IPS DF 19.7 (cell line): ENCODE data around the gene ENDOD1.
"Not testable (repeated sequence)": the region's sequence is repeated elsewhere in the genome, so short reads cannot be mapped to it uniquely, and the experiment has no call there.

Experiments used
- DNase-seq: peaks from one replicate; pipeline ENCODE4 v3.0.0-alpha.2; 2013; ENCODE audit warnings: low read depth, low spot score

The ENDOD1 gene

GRCh38 chr11:95089620-95090542 lies at the start of gene ENDOD1:
Gene ENDOD1 (plus strand): TSS chr11:95089846. CDS start chr11:95089928, 82 bp downstream.
- DNase-seq: no peak

GRCh38 chr11:95042239-95042638 lies 47.4 kb upstream of the ENDOD1 start:
- no peak for DNase-seq

GRCh38 chr11:95042906-95043305 lies 46.7 kb upstream of the ENDOD1 start:
- DNase-seq: no peak

GRCh38 chr11:95044010-95044409 lies 45.6 kb upstream of the ENDOD1 start:
- DNase-seq: no peak

GRCh38 chr11:95045812-95046211 lies 43.8 kb upstream of the ENDOD1 start:
- no peak for DNase-seq

- not testable (repeated sequence) for DNase-seq
Observed at GRCh38 chr11:95049122-95049521, 40.5 kb upstream of the ENDOD1 start, which contains the start of gene KDM4F. Gene KDM4F (plus strand): TSS chr11:95049422.

- DNase-seq: no peak
Observed at GRCh38 chr11:95050595-95051202, 38.9 kb upstream of the ENDOD1 start.

- no peak for DNase-seq
Observed at GRCh38 chr11:95054356-95054755, 35.3 kb upstream of the ENDOD1 start.

- no peak for DNase-seq
Observed at GRCh38 chr11:95055283-95055897, 34.3 kb upstream of the ENDOD1 start.

- no peak for DNase-seq
Observed at GRCh38 chr11:95057959-95058358, 31.7 kb upstream of the ENDOD1 start.

GRCh38 chr11:95058621-95059020 lies 31.0 kb upstream of the ENDOD1 start:
- DNase-seq: no peak

- no peak for DNase-seq
Observed at GRCh38 chr11:95059046-95059445, 30.6 kb upstream of the ENDOD1 start.

GRCh38 chr11:95065336-95065735 lies 24.3 kb upstream of the ENDOD1 start:
- no peak for DNase-seq

GRCh38 chr11:95066716-95067038 lies 23.0 kb upstream of the ENDOD1 start, which contains the start of gene SRSF8:
Gene SRSF8 (plus strand): TSS chr11:95066919. CDS start chr11:95067227, 308 bp downstream.
- DNase-seq: no peak

- peak; percentile 75 for DNase-seq
Observed at GRCh38 chr11:95067039-95067840, 22.4 kb upstream of the ENDOD1 start.

GRCh38 chr11:95067841-95068219 lies 21.8 kb upstream of the ENDOD1 start:
- no peak for DNase-seq

GRCh38 chr11:95068549-95068948 lies 21.1 kb upstream of the ENDOD1 start:
- no peak for DNase-seq

GRCh38 chr11:95070471-95070870 lies 19.2 kb upstream of the ENDOD1 start:
- DNase-seq: no peak

- DNase-seq: no peak
Observed at GRCh38 chr11:95072948-95073347, 16.7 kb upstream of the ENDOD1 start.

- no peak for DNase-seq
Observed at GRCh38 chr11:95074792-95075563, 14.7 kb upstream of the ENDOD1 start.

GRCh38 chr11:95076416-95076815 lies 13.2 kb upstream of the ENDOD1 start:
- no peak for DNase-seq
